ENCODE results near the gene PTGDR2. TPM values are rescaled to one million over a fixed set of nuclear protein-coding genes. Genes with fewer than 3 reads are reported as not detected.

Gene PTGDR2
- total RNA-seq, 1 experiment from 2014 or later: 0.07 TPM

- TF ChIP-seq MYBL2 (CRISPR knock-in tag; IDR thresholded peaks at IDR 0.05): no peak
- TF ChIP-seq ESRRA (CRISPR knock-in tag; IDR thresholded peaks at IDR 0.05; ENCODE audit: borderline replicate concordance): no peak
- no peak for TF ChIP-seq ZNF219 (CRISPR knock-in tag; IDR thresholded peaks at IDR 0.05; ENCODE audit: borderline replicate concordance)
These were observed 49.3 kb upstream of the PTGDR2 start (continued) for GRCh38 chr11:60905047-60905446.

DNA sequence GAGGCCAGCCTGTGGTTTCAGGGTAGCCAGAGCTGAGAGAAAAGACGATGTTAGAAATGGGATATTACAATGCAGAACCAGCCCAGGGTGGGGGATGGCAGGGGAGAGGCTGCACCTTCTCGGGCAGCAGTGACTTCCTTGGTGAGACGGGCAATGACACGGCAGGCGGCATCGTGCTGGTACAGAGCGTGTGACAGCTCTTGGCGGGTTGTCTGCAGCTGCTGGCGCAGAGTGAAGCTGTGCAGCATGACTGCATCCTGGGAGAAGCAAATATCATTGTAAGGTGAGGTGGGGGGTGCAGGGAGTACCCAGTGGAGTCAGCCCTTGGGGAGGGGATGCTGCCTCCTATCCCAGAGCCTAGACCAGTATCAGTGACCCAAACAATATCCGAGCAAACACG is 46.9 kb upstream of the PTGDR2 start:
- H3K36me3 Mint-ChIP-seq: peaks cover 55% of the 10 kb centered on the region
- ATAC-seq: no peak
- no peaks in the 10 kb centered on the region for H3K9me3 Mint-ChIP-seq
- no peak overlapping the region for H3K4me3 Mint-ChIP-seq
- DNase-seq (ENCODE audit: low spot score): no peak
- H3K27ac Mint-ChIP-seq: no peak overlapping the region
- ChIA-PET POLR2A (no interaction called here), CTCF (interaction anchor here (1.9 kb wide), 1 partner anchor 15 kb away, joined by 7 read pairs; no protein-coding TSS in a partner anchor)
- TF ChIP-seq NFYB (CRISPR knock-in tag; conservative IDR thresholded peaks at IDR 0.05; ENCODE audit: low read depth) (no peak), HMGXB4 (CRISPR knock-in tag; IDR thresholded peaks at IDR 0.05) (no peak), FOXK1 (CRISPR knock-in tag; IDR thresholded peaks at IDR 0.05) (no peak)
- H3K4me1 Mint-ChIP-seq: peaks cover 18% of the 10 kb centered on the region
- H3K27me3 Mint-ChIP-seq (ENCODE audit: low read depth): no peaks in the 10 kb centered on the region

DNA sequence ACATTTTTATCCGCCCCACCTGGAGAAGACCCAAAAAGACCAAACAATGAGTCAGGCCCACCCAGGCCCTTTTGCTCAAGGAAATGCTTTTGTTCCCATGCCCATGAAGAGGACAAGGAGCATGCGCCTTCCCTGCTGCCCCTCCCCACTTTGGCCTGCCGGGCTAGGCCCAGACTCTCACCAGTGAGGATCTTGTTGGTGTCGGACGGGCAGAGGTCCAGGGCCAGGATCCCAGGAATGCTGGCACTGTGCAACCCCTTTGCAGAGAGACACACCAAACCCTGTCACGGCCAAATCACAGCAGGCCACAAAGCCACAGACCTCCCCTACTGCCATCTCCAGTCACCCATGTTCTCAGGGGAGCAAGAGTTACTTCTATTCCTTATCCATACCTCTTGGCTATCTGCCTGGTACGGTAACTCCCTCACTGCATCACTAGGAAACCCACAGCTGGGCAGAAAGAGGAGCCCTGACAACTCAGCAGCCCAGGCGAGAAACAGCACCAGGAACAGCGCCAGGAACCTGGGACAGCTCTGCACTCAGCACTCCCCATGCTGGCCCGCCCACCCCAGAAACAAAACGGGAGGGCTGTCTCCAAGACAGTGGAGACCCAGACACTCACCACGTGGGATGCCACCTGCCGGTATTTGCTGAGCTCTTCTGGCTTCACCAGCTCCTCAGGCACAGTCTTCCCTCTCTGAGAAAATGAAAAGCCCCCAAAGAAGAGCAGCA is 45.1 kb upstream of the PTGDR2 start:
- no peak for TF ChIP-seq NR2C2 (CRISPR knock-in tag; IDR thresholded peaks at IDR 0.05)
- Mint-ChIP-seq H3K36me3 (peaks cover 70% of the 10 kb centered on the region), H3K4me3 (no peak overlapping the region), H3K27me3 (ENCODE audit: low read depth) (no peaks in the 10 kb centered on the region), H3K4me1 (peaks cover 16% of the 10 kb centered on the region), H3K27ac (no peak overlapping the region), H3K9me3 (no peaks in the 10 kb centered on the region)
- CTCF ChIA-PET: interaction anchor here (1.2 to 2.2 kb wide), 3 partner anchors 13 to 69 kb away, joined by 3 to 51 read pairs (median 7); partner anchors contain the start of gene TMEM109
- POLR2A ChIA-PET: no interaction called here
- DNase-seq (ENCODE audit: low spot score) (no peak), ATAC-seq (no peak)

GRCh38 chr11:60899977-60900376 is 44.2 kb upstream of the PTGDR2 start:
- Mint-ChIP-seq H3K27ac (no peak overlapping the region), H3K27me3 (ENCODE audit: low read depth) (no peaks in the 10 kb centered on the region), H3K36me3 (peaks cover 78% of the 10 kb centered on the region), H3K4me3 (no peak overlapping the region), H3K4me1 (peaks cover 9% of the 10 kb centered on the region), H3K9me3 (no peaks in the 10 kb centered on the region)
- no peak for ATAC-seq
- DNase-seq (ENCODE audit: low spot score): no peak
- TF ChIP-seq ESRRA (CRISPR knock-in tag; IDR thresholded peaks at IDR 0.05; ENCODE audit: borderline replicate concordance): no peak
- no peak for TF ChIP-seq ATF6 (CRISPR knock-in tag; IDR thresholded peaks at IDR 0.05)
- no peak for TF ChIP-seq ZNF281 (CRISPR knock-in tag; IDR thresholded peaks at IDR 0.05)
- no peak for TF ChIP-seq TP53 (CRISPR knock-in tag; IDR thresholded peaks at IDR 0.05)
- TF ChIP-seq SP1 (CRISPR knock-in tag; conservative IDR thresholded peaks at IDR 0.05): no peak
- TF ChIP-seq HMGA2 (CRISPR knock-in tag; IDR thresholded peaks at IDR 0.05): no peak
- TF ChIP-seq PREB (CRISPR knock-in tag; IDR thresholded peaks at IDR 0.05; ENCODE audit: borderline replicate concordance): no peak
- no peak for TF ChIP-seq FOXJ3 (CRISPR knock-in tag; IDR thresholded peaks at IDR 0.05; ENCODE audit: borderline replicate concordance)
- TF ChIP-seq, protein P1, sequence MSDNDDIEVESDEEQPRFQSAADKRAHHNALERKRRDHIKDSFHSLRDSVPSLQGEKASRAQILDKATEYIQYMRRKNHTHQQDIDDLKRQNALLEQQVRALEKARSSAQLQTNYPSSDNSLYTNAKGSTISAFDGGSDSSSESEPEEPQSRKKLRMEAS (CRISPR knock-in tag; IDR thresholded peaks at IDR 0.05): no peak
- ChIA-PET CTCF (interaction anchor here (0.6 to 2.2 kb wide), 47 partner anchors 11 to 1231 kb away, joined by 3 to 64 read pairs (median 4); partner anchors contain the start of genes MS4A10, PATL1, PTGDR2 and TMEM109), POLR2A (interaction anchor here (0.5 kb wide), 1 partner anchor 43 kb away, joined by 3 read pairs; no protein-coding TSS in a partner anchor)
